HG03139 (cell line): ENCODE data around the gene CTBP2.
A peak's percentile ranks its signal among the peaks of the same experiment; 100 is the strongest.

Experiments
- ATAC-seq: cut with Tn5 transposase; IDR thresholded peaks from one replicate; pipeline ENCODE4 v1.9.1; 2021; ENCODE audit not compliant: unreplicated experiment

Gene CTBP2

DNA sequence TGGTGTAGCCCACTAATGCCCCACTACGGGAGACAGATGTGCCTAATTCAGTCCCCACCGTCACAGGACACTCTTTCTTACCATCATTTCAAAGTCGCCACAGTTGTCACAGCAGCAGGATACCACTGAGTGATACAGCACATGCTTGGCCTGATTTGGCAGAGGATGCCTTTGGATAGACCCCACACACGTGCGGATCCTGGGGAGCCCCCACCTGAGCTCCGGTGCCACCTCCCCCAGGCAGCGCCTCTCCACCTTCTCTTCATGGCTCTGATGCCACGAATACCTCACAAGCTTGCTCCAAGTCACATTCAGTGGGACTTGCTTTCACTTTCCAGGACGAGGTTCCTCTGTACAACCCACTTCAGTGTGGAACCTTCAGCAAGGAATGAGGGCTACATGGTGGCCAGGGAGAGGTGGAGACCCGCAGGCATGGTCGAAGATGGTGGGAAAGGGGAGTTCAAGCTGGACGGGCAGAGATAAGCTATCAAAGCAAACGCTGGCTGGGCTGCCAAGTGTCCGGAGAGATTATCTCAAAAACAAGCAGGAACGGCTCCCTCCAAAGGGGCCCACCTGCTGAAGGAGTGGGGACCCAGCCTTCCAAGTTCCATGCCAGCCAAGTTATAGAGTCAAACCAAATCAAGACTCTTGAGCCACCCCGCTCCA is 111.0 kb downstream of the CTBP2 start:
- no peak for ATAC-seq

DNA sequence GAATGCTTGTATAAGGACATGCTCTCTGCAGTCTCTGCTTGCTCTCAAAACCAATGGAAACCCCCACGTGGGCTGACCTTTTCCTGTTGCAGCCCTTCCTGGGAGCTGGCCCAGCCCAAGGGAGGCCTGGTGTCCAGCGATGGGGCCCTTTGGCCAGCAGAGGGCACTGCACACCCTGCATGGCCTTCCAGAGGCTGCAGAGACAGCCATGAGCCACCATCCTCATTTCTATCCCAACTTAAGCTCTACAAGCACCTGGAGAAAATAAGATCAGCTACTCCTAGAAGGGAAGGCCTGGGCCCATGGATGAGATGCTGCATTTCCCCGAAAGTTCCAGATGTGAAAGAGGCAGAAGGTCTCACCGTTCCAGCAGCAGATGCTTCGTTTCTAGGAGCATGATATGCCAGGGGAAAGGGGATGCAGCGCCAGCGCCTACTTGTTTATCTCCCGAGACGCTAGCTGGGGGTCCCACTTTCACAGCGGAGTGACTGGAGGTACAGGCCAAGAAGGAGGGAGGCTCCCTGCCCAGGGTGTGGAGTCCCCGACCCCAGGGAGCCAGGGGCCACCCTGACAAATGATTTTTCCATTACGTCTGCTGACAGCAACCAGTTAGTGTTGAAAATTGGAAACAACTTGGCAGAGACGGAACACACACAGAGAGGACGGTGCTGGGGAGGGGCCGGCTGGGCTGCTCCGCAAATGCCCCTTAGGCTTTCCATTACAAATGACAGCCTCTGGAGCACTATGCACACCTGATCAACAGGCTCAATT is 112.1 kb downstream of the CTBP2 start:
- ATAC-seq: peak; percentile 81

DNA sequence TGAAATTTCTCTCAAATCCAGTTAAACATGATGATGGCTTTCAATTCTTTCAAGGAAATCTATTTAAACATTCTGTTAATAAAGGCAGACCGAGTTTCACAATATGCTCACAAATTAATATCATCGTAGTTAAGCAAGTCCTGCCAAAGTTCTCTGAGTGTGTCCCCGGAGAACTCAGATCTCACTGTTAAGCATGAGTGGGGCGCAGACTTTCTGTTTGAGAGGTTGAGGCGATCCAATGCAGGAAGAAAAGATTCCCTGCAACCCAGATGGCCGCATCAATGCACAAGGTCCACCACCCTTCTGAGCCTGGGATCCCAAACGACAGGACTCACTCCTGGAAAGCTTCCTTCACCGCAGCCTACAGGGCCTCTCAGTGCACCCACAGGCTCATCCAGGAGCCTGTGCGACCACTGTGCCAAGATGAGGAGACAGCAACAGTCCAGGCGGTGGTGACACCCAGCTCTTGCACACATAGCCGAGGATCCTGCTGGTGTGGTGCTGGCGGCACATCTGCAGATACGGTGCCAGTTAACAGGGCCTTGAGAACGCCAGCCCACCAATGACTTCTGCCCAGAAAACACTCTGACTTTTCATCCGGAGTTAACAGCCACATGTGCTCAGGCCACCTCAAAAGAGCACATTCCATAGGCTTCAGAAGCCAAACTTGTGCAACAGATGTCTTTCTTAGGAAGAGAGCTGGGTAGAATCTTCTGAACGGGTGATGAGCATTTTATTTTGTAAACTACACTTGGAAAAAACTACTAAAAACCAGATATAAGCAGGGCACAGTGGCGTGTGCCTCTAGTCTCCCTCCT is 116.3 kb downstream of the CTBP2 start:
- ATAC-seq: no peak

DNA sequence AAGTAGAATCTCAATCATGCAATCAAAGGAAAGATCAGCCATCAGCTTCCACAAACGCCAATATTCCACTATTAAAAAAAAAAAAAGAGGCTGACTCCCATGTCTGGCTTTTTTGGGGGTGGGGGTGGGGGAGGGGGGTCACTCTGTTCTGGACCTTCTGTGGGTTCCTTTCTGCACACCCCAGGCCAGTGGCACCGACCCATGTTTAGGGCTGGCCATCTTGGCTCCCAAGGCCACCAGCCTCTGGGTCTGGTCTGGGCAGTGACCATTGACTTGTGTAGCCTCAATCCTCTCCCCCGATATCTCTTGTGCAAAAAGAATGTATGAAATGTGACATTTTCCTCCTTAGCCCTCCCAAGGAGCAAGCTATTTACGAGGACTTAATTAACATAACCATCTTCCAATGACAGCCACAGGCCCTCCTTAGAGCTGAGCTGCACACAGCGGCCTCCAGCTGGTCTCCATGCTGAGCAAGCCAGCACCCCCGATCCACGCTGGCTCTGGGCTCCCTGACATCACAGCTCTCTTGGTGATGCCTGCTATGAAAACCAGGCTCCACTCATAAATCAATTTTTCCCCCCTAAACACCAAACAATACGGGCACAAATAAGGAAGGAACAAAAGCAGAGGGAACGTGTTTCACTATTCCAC is 118.4 kb downstream of the CTBP2 start:
- no peak for ATAC-seq

DNA sequence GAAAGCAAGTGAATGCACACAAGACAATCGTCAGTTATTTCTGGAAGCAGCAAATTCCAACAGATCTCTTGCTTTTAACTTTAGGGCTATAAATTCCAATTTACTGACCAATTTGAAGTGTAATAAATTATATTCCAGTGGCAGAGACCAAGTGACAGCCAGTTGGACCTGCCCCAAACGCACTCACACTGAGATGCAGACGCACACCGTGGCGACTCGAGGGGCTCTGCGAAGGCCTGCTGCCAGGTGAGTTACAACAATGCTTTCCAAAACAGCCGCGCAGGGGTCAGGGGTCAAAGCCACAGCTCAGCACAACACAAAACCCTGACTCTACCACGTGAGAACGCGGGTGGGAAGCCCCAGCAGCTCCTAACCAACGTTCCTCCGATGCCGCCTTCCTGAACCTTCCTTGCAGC is 121.0 kb downstream of the CTBP2 start:
- ATAC-seq: no peak

DNA sequence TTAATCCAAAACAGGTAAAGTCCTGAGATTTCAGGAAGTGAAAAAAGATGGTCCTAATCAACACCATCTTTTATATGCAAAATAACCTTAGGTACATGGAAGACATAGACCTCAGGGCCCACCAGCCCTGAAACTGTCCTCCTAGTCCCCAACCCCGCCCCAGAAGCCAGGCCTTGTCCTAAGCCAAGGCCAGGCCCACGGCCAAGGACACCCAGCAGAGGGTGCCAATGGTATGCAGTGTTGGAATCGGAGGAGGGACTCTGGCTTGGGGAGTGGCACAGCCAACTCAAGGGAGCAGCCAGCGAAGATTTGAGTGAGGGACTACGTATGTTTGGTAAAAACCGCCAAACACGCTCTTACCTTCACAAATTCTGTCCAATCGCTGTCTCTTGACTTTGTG is 121.7 kb downstream of the CTBP2 start:
- ATAC-seq: no peak

DNA sequence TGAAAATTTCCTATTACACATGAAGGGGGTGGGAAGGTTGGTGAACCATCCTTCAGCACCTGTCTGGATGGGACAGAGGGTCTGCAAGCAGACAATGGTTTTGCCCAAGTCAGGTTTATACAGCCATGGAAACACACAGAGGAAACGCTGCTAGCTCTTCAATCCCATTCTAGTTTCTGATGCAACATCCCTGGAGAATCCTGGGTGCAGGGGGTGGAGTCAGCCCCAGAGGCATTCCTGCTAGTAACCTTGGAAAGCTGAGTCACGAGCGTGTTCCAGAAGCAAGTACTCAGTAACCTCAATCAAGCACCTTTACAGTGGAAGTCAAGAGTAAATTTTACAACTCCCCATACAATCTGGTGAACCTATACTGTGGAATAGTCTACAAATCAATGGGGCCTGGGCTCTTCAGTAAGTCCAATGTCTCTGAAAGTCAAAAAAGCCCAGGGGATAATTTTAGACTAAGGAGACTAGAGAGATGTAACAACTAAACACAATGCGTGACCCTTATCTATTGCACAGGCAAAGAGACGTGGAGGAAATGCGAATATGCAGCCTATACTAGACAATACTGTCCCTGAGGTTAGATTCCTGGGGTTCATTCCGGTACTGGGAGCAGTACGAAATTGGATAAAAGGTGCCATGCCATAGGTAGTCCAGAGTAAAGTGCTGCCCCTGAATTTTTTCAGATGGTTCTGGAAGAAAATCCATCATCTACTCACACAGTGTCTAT is 123.1 kb downstream of the CTBP2 start:
- no peak for ATAC-seq

DNA sequence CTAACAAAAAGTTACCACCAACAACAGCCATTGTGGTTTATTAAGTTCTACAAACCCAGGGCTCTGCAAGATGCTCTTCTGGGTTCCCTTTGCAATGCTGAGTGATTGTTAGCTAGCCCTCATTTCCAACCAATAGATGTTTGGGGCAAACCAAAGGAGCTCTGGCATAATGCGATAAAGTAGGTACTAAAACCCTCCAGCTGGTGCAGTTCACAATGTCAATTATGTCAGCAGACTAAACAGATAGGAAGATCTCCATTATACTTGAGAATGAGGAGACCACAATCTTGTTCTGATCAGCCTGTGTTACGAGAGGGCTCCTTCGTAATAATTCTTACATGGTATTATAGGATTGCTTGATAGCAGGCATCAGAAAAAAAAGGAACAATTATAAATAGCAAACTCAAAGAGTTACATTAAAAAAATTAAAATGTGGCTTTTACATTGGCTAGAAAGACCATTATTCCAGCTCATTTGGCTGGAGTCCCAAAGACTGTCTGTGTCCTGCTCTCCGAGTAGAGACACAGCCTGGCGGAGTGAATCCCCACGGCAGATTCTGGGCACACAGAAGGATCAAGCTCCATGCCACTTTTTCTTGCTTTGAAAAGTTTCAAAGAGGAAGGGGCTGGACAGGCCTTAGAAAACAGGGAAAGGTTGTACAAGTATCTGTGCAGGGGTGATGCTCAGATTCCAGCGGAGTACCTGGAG is 124.6 kb downstream of the CTBP2 start:
- no peak for ATAC-seq

DNA sequence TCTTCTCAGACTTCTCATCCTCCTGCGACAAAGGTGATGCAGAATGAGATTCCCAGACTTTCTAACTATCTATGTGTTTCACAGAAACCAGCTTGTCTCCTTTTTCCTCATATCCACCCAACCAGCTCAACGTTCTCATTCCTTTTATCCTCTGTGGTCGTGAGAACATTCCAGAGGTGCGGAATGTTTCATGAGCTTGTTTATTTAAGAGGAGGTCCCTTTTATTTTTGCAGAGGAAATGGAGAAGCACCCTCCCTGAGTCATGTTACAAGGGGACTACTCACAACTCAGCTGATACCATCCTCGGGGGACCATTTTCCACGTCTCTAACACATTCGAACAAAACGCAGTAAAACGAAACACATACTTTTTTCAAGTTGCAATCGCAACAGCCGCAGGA is 125.2 kb downstream of the CTBP2 start:
- ATAC-seq: no peak

DNA sequence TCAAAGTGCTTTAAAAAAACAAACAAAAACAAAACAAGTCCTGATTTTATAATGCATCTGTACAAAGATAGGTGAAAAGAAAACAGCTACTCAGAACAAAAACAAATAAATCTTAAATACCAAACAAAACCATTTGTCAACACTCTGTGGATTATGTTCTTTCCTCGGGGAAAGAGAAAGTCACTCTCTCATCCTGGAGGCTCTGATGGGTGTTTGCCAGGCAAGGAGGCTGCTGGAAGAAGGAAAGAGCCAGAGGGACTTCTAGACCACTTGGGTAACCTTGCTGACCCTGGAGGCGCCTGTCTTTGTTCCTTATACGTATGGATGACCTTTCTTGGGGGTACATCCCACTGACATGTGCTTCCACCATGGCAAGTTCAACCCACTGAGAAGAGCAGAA is 125.7 kb downstream of the CTBP2 start:
- ATAC-seq: no peak

DNA sequence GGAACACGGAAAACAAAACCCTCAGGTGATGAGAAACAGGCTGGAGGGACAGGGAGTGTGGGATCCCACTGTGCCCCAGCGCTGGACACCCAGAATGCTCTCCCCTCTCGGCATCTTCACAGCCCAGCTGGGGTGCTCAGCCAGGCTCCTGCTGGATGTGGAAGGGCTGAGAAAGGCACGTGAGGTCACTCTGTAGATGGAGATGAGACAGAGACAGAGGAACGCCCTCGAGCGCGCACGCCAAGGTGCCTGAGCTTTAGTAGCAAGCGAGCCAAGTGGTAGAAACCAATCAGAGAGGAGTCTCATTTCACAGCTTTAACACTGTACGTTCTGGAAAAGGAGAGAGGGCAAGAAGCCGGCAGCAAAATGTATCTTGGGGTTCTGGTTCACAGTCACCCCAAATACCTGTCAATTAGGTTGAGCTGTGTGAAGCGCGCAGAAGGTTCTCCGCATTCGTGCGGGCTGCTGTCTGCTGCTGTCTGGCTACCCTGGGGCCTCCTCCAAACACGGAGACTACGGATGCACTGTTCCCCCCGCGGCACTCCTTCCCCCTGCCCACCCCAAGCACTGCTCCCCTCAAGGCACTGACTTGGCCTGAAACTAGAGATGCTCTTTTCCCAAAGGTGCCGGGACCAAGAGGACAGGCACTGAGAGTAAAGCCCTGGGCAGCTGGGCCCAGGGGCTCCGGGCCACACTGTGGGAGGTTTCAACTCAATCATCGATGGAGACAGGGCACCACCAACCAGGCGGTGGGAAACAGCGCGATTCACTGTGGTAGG is 127.0 kb downstream of the CTBP2 start:
- ATAC-seq: no peak

DNA sequence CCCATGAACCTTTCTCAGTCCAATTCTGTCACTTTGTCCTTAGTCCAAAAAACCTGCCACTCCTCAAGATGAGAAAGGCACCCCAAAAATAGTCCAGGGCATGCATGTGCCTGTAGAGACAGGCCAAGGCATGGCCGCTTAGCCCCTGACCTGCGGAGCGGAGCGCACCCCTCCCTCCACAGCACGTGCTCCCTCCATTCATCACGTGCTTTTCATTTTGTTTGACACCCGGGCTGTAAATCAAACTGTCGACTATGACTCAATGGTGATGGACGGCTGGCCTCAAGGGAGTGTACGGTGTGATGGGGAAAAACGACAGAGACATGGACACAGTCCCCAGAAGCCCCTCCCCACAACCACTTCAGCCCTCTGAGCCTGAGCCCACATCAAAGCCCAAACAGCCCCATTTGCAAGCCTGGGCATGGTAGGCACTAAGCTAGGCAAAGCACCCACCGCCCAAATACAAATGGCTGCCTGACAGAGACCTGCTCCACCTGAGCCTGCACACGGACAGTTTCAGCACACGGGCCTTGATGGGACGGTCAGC is 127.8 kb downstream of the CTBP2 start:
- no peak for ATAC-seq

DNA sequence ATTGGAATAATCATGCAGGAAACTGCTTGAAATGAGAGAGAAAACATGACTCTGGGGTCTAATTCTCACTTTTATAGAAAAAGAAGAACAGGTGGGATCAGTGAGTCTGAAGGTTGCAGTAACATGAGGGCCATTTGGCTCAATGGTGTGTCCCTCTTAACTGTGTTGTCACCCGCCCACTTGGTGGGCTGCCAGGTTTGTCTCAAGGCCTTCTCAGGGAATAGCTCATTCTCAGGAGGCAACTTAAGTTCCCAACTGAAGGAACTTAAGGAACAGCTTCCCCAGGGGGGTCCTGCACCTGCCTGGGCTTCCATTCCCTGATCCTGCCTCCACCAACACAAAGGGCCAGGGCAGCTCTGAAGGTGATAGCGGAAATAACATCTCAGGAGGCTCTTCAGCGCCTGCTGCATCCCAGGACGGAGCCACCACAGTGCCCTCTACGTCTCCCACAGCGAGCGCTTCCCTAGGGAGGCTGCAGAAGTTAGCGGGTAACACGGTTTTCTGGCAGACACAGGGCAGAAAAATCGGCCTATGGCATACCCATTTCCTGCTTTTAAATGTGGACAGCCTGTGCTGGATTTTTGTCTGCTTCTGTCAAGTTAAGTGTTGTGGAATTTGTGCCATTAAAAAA is 129.7 kb downstream of the CTBP2 start:
- ATAC-seq: no peak

DNA sequence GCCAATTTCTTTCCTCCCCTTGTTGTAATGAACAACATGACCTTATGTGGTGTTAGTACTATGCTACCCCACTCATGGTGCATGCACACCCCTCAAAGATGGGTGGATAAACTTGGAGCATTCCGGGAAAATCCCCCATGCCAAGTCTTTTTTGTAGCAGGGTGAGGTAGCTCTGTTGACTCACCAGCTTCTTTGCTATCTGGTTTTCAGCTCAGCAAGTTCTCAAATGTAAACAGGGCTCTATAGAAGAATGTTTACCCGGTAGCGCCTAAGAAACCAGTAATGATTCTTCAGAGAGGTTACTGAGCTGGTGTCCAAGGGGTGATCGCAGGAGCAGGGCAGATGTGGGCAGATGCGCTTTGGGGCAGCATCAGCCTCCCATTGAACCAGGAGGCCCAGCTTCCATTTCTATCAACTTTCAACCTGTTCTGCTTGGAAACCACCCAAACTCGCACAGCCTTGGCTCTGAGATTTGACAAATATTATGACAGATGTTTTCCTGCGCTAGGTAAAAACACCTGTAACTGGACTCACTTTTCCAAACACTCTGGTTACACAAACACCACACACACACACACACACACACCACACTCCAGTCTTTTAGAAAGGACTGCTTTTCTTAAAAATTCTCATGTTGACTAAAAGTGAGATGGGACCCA is 130.7 kb downstream of the CTBP2 start:
- ATAC-seq: no peak

DNA sequence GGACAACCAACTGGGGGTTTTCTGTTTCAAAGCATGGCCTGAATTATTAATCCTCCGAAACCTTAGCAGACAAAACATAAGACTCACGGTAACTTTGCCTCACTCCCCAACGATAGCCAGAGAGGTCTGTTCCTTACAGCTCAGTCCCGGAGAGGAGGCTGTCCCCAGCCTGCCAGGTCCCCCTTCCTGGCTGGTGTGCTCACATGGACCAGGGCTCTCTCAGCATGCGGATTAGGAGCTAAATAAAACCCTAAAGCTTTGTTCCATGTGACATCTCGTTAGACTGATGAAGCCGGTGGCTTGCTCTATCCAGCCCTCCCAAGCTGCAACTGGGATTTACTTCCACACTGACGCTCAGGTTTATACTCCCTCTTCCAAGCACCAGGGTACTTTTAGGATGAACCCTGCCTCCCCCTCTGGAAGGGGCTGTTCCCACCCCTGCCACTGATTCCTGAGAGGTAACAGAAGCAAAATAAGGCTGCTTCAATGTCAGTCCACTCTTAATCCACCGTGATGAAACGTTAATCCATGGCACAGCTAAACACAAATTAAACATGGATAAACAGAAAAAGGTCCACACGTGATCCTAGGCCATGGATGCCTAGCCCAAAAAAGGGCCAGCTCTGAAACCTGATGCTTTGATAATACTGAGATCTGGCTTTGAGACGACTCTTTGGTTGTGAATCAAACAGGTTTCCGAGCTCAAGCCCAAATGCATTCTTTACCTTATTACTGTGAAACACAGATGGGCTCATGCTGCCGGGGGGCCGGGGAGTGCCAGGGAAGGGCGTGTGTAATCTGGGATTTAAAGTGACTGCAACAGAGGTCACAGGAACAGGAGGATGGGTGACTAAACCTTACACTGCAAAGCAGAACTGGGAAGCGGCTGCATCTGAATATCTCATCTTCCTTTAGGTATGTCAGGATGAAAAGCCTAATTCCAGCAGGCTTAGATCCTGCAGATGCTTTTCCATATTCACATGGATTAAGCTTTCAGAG is 132.2 kb downstream of the CTBP2 start:
- no peak for ATAC-seq

DNA sequence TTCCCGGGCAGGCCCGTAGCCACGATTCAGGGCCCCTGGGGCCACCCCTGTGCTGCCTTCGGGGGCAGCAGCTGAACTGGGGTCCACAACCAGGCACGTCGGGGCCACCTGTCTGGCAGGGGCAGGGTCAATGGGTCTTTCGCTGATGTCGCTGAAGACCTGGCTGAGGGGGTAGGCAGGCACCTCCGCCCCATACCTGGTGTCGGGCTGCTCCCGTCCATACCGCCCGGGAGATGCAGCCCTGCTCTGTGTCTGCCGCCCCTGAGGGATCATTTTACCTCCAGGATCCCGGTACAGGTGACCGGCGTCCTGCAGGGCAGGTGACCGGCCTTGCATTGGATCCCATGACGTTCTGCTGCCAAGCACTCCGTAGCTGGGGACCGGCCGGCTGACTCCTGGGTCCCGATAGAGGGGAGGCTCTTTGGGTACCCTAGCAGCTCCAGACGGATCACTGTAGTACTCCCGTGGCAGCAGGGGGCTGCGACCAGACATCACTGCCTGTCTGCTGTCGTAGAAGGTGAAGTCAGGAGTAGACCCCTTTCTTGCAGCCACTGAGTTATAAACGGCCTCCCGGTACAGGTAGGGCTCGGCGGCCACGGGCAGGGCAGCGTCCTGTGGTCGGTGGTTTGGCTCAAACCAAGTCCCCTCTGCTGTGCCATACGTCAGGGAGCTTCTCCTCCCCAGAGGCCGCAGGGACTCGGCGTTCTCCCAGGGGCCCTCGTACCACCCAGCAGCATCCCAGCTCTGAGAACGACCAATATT is 133.2 kb downstream of the CTBP2 start:
- ATAC-seq: no peak
